GM12892 (cell line): ENCODE data around the gene FBXL17.

ENCODE experiments used
- POLR2A ChIP-seq: IDR thresholded peaks from 2 replicates; pipeline ENCODE4 v1.6.1; 2011; ENCODE audit warnings: low read depth, low read length, control low read depth
- POLR2AphosphoS5 ChIP-seq: IDR thresholded peaks from 2 replicates; pipeline ENCODE4 v1.6.1; 2011; ENCODE audit warnings: low read depth, low read length, control low read depth
- TAF1 ChIP-seq: IDR thresholded peaks from 2 replicates; pipeline ENCODE4 v1.6.1; 2011; ENCODE audit warnings: low read depth, mild to moderate bottlenecking, control low read depth, low read length, borderline replicate concordance

DNA sequence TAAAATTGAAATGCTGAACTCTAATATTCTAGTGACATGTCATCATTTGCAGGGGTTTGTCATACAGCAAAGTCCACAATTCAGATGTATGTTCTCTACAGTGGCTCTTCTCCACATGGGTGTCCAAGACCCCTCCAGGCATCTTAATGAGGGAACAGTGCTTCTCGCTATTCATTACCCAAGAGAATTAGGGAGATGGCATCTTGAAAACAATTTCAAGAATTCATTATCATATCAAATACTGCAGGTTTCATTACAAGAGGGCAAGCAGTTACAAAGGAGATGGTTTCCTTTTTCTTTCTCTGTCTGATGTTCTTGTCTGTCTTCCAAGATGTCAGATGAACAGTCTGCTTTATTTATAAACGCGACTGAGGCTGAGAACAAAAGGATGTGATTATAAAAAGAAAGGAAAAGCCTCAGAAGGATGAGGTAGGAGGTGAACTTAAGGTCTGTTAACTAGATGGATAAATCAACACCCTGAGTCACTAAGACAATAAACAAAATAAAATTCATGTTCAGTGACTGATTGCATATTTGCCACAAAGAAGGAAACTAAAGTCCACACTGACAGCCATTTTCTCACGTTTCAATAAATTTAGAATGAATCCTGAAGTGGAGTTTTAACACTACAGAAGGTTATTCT is 384.4 kb downstream of the FBXL17 start:
- TF ChIP-seq POLR2A, result no peak
- no peak for TF ChIP-seq POLR2AphosphoS5
- no peak for TF ChIP-seq TAF1
